Measurements from ENCODE around the gene TPRG1L. TPM values are rescaled to one million over a fixed set of nuclear protein-coding genes. Genes with fewer than 3 reads are reported as not detected.

Gene TPRG1L
- total RNA-seq, 4 donors from 2014 or later = 42.6 to 60.3 (median 52.5) TPM

GRCh38 chr1:3601743-3602142 is 23.1 kb upstream of the TPRG1L start:
- TF ChIP-seq CTCF (IDR thresholded peaks at IDR 0.05; ENCODE audit: low read depth) = no peak

GRCh38 chr1:3602375-3602774 is 22.4 kb upstream of the TPRG1L start:
- TF ChIP-seq CTCF (IDR thresholded peaks at IDR 0.05; ENCODE audit: low read depth) = no peak

- no peak for TF ChIP-seq CTCF (IDR thresholded peaks at IDR 0.05; ENCODE audit: low read depth)
Observed at GRCh38 chr1:3603156-3603555, 21.7 kb upstream of the TPRG1L start.

- TF ChIP-seq CTCF (IDR thresholded peaks at IDR 0.05; ENCODE audit: low read depth) = no peak
Observed at GRCh38 chr1:3603571-3604467, 21.0 kb upstream of the TPRG1L start.

- TF ChIP-seq CTCF (IDR thresholded peaks at IDR 0.05; ENCODE audit: low read depth) = no peak
Observed at GRCh38 chr1:3604468-3604974, 20.3 kb upstream of the TPRG1L start.

GRCh38 chr1:3604997-3605823 is 19.6 kb upstream of the TPRG1L start:
- TF ChIP-seq CTCF (IDR thresholded peaks at IDR 0.05; ENCODE audit: low read depth) = no peak

Data from subcutaneous adipose tissue (tissue), 4 donors.